Karpas-422 (cell line): ENCODE data around the gene GMCL2. TPM values are rescaled to one million over a fixed set of nuclear protein-coding genes. Genes with fewer than 3 reads are reported as not detected.

Experiments
- DNase-seq: peaks from one replicate; pipeline ENCODE4 v3.0.0-alpha.2; 2015
- H2AFZ ChIP-seq: fragments of 200-600 bp; sonication (generic); 2 replicates; pipeline ENCODE4 v1.6.1; 2014; ENCODE audit warnings: antibody characterized with exemption, low read length, mixed read lengths
- H3K27ac ChIP-seq: fragments of 200-600 bp; sonication (generic); 2 replicates; pipeline ENCODE4 v1.5.1; 2014; ENCODE audit warnings: mild to moderate bottlenecking, low read length, moderate library complexity
- H3K27me3 ChIP-seq: fragments of 200-600 bp; sonication (generic); 2 replicates; pipeline ENCODE4 v1.6.1; 2014; ENCODE audit warnings: low read length, mixed read lengths
- H3K36me3 ChIP-seq: fragments of 200-600 bp; sonication (generic); 2 replicates; pipeline ENCODE4 v1.6.1; 2014; ENCODE audit warnings: low read length, mixed read lengths; ENCODE audit not compliant: insufficient read depth
- H3K4me1 ChIP-seq: fragments of 200-600 bp; sonication (generic); 2 replicates; pipeline ENCODE4 v1.6.1; 2014; ENCODE audit warnings: mild to moderate bottlenecking, low read length, mixed read lengths
- H3K4me2 ChIP-seq: fragments of 200-600 bp; sonication (generic); 2 replicates; pipeline ENCODE4 v1.6.1; 2014; ENCODE audit warnings: low read length, low read depth, mild to moderate bottlenecking; ENCODE audit not compliant: poor library complexity, severe bottlenecking
- H3K4me3 ChIP-seq: fragments of 200-600 bp; sonication (generic); 2 replicates; pipeline ENCODE4 v1.5.1; 2014; ENCODE audit warnings: mild to moderate bottlenecking, antibody characterized with exemption, low read length, mixed read lengths
- H3K79me2 ChIP-seq: fragments of 200-600 bp; sonication (generic); 2 replicates; pipeline ENCODE4 v1.6.1; 2014; ENCODE audit warnings: mild to moderate bottlenecking, low read length, mixed read lengths
- H3K9ac ChIP-seq: fragments of 200-600 bp; sonication (generic); 2 replicates; pipeline ENCODE4 v1.6.0; 2014; ENCODE audit warnings: low read length
- H3K9me2 ChIP-seq: fragments of 200-600 bp; sonication (generic), shearing (Covaris generic); replicated peaks from 2 replicates; pipeline ENCODE4 v1.6.0; 2014; ENCODE audit warnings: mild to moderate bottlenecking, low read length, moderate library complexity; ENCODE audit not compliant: insufficient read depth
- H3K9me3 ChIP-seq: fragments of 300-700, 200-600 bp; sonication (generic); 2 replicates; pipeline ENCODE4 v1.6.1; 2014; ENCODE audit warnings: low read length, mixed read lengths
- H4K20me1 ChIP-seq: fragments of 200-600 bp; sonication (generic); 2 replicates; pipeline ENCODE4 v1.6.1; 2014; ENCODE audit warnings: mild to moderate bottlenecking, antibody characterized with exemption, low read length, low read depth; ENCODE audit not compliant: insufficient read depth
- total RNA-seq: library from RNA; depleted of rRNA; stranded (reverse); fragments of >200 nt; shearing (Covaris generic); gene quantifications from 2 replicates; pipeline ENCODE4 v1.2.3, GENCODE V29; 2014; ENCODE audit warnings: low replicate concordance

GMCL2 gene
- total RNA-seq, 1 experiment from 2014 or later: not detected

GRCh38 chr5:178218237-178218776 lies 31.1 kb upstream of the GMCL2 start:
- DNase-seq: no peak
- Histone ChIP-seq H3K27me3 (no peaks in the 10 kb centered on the region), H3K9me2 (no peaks in the 10 kb centered on the region), H2AFZ (no peak overlapping the region), H3K27ac (no peak overlapping the region), H3K9ac (no peak overlapping the region), H3K79me2 (no peaks in the 10 kb centered on the region), H3K36me3 (peaks cover 15% of the 10 kb centered on the region; the same call in 1 of the 2 replicates), H3K4me2 (no peak overlapping the region), H3K9me3 (no peaks in the 10 kb centered on the region), H4K20me1 (peaks cover 6% of the 10 kb centered on the region; the same call in 1 of the 2 replicates), H3K4me1 (peaks cover 38% of the 10 kb centered on the region), H3K4me3 (no peak overlapping the region)

GRCh38 chr5:178216779-178217178 lies 29.6 kb upstream of the GMCL2 start:
- peaks cover 20% of the 10 kb centered on the region; the same call in 1 of the 2 replicates for H3K36me3 ChIP-seq
- peak overlapping the region; percentile 19 for H3K4me2 ChIP-seq
- peaks cover 13% of the 10 kb centered on the region for H4K20me1 ChIP-seq
- H3K9ac ChIP-seq: 0 out of 2 replicates have a peak overlapping the region, but pooled peaks have one; percentile 4
- no peak overlapping the region for H3K4me3 ChIP-seq
- peaks cover 44% of the 10 kb centered on the region for H3K4me1 ChIP-seq
- no peak overlapping the region for H2AFZ ChIP-seq
- no peaks in the 10 kb centered on the region for H3K79me2 ChIP-seq
- H3K27me3 ChIP-seq: no peaks in the 10 kb centered on the region
- H3K27ac ChIP-seq: peak overlapping the region; percentile 68
- no peaks in the 10 kb centered on the region for H3K9me3 ChIP-seq
- DNase-seq: no peak
- no peaks in the 10 kb centered on the region for H3K9me2 ChIP-seq

- H3K27me3 ChIP-seq: no peaks in the 10 kb centered on the region
- peaks cover 10% of the 10 kb centered on the region; the same call in 1 of the 2 replicates for H4K20me1 ChIP-seq
- peaks cover 44% of the 10 kb centered on the region for H3K4me1 ChIP-seq
- no peak overlapping the region for H3K9ac ChIP-seq
- peak overlapping the region; percentile 19 for H3K4me2 ChIP-seq
- H3K79me2 ChIP-seq: no peaks in the 10 kb centered on the region
- H3K9me2 ChIP-seq: no peaks in the 10 kb centered on the region
- peak; percentile 75 for DNase-seq
- peaks cover 20% of the 10 kb centered on the region; the same call in 1 of the 2 replicates for H3K36me3 ChIP-seq
- H3K27ac ChIP-seq: peak overlapping the region; percentile 68
- no peak overlapping the region for H2AFZ ChIP-seq
- no peaks in the 10 kb centered on the region for H3K9me3 ChIP-seq
- H3K4me3 ChIP-seq: no peak overlapping the region
Observed at GRCh38 chr5:178216088-178216534, 28.9 kb upstream of the GMCL2 start.

GRCh38 chr5:178215280-178216002 lies 28.3 kb upstream of the GMCL2 start:
- no peak overlapping the region for H3K9ac ChIP-seq
- H3K4me2 ChIP-seq: no peak overlapping the region
- H3K79me2 ChIP-seq: no peaks in the 10 kb centered on the region
- no peaks in the 10 kb centered on the region for H3K9me2 ChIP-seq
- peak; percentile 43 for DNase-seq
- no peak overlapping the region for H2AFZ ChIP-seq
- no peaks in the 10 kb centered on the region for H3K9me3 ChIP-seq
- peaks cover 8% of the 10 kb centered on the region; the same call in 1 of the 2 replicates for H4K20me1 ChIP-seq
- no peaks in the 10 kb centered on the region for H3K27me3 ChIP-seq
- peak overlapping the region; percentile 68 for H3K27ac ChIP-seq
- H3K36me3 ChIP-seq: peaks cover 24% of the 10 kb centered on the region
- H3K4me1 ChIP-seq: peaks cover 44% of the 10 kb centered on the region
- no peak overlapping the region for H3K4me3 ChIP-seq

- Histone ChIP-seq H3K4me1 (peaks cover 44% of the 10 kb centered on the region), H3K79me2 (no peaks in the 10 kb centered on the region), H3K9me2 (no peaks in the 10 kb centered on the region), H4K20me1 (peaks cover 19% of the 10 kb centered on the region), H3K9ac (no peak overlapping the region), H3K36me3 (peaks cover 34% of the 10 kb centered on the region), H3K27me3 (no peaks in the 10 kb centered on the region), H3K4me2 (no peak overlapping the region), H3K4me3 (no peak overlapping the region), H3K27ac (peak overlapping the region; percentile 68), H2AFZ (no peak overlapping the region), H3K9me3 (no peaks in the 10 kb centered on the region)
- peak; percentile 60 for DNase-seq
Observed at GRCh38 chr5:178214160-178214803, 27.1 kb upstream of the GMCL2 start.

GRCh38 chr5:178213748-178214151 lies 26.6 kb upstream of the GMCL2 start:
- Histone ChIP-seq H3K9me3 (no peaks in the 10 kb centered on the region), H3K4me3 (no peak overlapping the region), H3K4me1 (peaks cover 44% of the 10 kb centered on the region), H3K79me2 (peaks cover 3% of the 10 kb centered on the region), H3K27ac (peak overlapping the region; percentile 44), H4K20me1 (peaks cover 25% of the 10 kb centered on the region), H3K4me2 (no peak overlapping the region), H3K9me2 (no peaks in the 10 kb centered on the region), H2AFZ (no peak overlapping the region), H3K36me3 (peaks cover 39% of the 10 kb centered on the region), H3K27me3 (no peaks in the 10 kb centered on the region), H3K9ac (no peak overlapping the region)
- no peak for DNase-seq

- Histone ChIP-seq H3K4me1 (peaks cover 46% of the 10 kb centered on the region), H3K9me3 (no peaks in the 10 kb centered on the region), H3K9me2 (no peaks in the 10 kb centered on the region), H3K79me2 (peaks cover 8% of the 10 kb centered on the region), H3K9ac (no peak overlapping the region), H3K27ac (peak overlapping the region; percentile 44; the same call in 1 of the 2 replicates), H3K36me3 (peaks cover 40% of the 10 kb centered on the region), H3K4me2 (no peak overlapping the region), H4K20me1 (peaks cover 32% of the 10 kb centered on the region), H3K4me3 (no peak overlapping the region), H3K27me3 (no peaks in the 10 kb centered on the region), H2AFZ (no peak overlapping the region)
- peak; percentile 63 for DNase-seq
Observed at GRCh38 chr5:178213003-178213461, 25.9 kb upstream of the GMCL2 start.
